ENCODE measurements around the gene YDJC.
"Not testable (repeated sequence)": the region's sequence is repeated elsewhere in the genome, so short reads cannot be mapped to it uniquely, and the experiment has no call there.

- not testable (repeated sequence) for TF ChIP-seq POLR2A (conservative IDR thresholded peaks at IDR 0.05); ZNF316 (IDR thresholded peaks at IDR 0.05); PRDM10 (IDR thresholded peaks at IDR 0.05; ENCODE audit: partially characterized antibody); EP300 (IDR thresholded peaks at IDR 0.05; ENCODE audit: low read length); HNRNPL (IDR thresholded peaks at IDR 0.05; ENCODE audit: low read depth, low read length); MAFK (IDR thresholded peaks at IDR 0.05; ENCODE audit: low read length)
Measured at GRCh38 chr22:21609556-21610157, 20.2 kb downstream of the YDJC start.

Measured in K562 (cell line).